Large intestine (tissue), 3 donors: ENCODE results near the gene CSRP1. TPM values are rescaled to one million over a fixed set of nuclear protein-coding genes. Genes with fewer than 3 reads are reported as not detected.

Experiments used
- DNase-seq, 2 donors: peaks; one replicate each; pipeline versions ENCODE4 v3.0.0 to v3.0.0-alpha.2; 2013
- H3K27ac ChIP-seq: one replicate; pipeline ENCODE4 v1.5.1; 2013; ENCODE audit warnings: low read length
- H3K27me3 ChIP-seq: 2 replicates; pipeline ENCODE4 v1.6.1; 2013; ENCODE audit warnings: low read length; ENCODE audit not compliant: control insufficient read depth, insufficient read depth
- H3K36me3 ChIP-seq: 2 replicates; pipeline ENCODE4 v1.6.1; 2013; ENCODE audit warnings: low read length; ENCODE audit not compliant: control insufficient read depth, insufficient read depth
- H3K4me1 ChIP-seq: one replicate; pipeline ENCODE4 v1.6.1; 2013; ENCODE audit warnings: low read length; ENCODE audit not compliant: control insufficient read depth, insufficient read depth
- H3K4me3 ChIP-seq: one replicate; pipeline ENCODE4 v1.5.1; 2013; ENCODE audit warnings: low read length
- H3K9me3 ChIP-seq: one replicate; pipeline ENCODE4 v1.6.1; 2013; ENCODE audit warnings: mild to moderate bottlenecking, low read depth, low read length, moderate library complexity; ENCODE audit not compliant: control insufficient read depth
- WGBS: methylation state at CpG from one replicate; pipeline ENCODE4 v1.1.5; 2013; ENCODE audit warnings: low lambda C conversion rate; ENCODE audit not compliant: insufficient coverage; 5-methylcytosine and 5-hydroxymethylcytosine counted together
- polyA plus RNA-seq: library from polyadenylated mRNA; unstranded; fragments of 120-200 nt; gene quantifications from one replicate; pipeline ENCODE4 v1.2.1, GENCODE V29; 2013

The CSRP1 gene
- polyA plus RNA-seq, 1 donor, result 187 TPM

- no peak overlapping the region for H3K27ac ChIP-seq
- H3K9me3 ChIP-seq, result no peaks in the 10 kb centered on the region
- H3K4me1 ChIP-seq, result peaks cover 6% of the 10 kb centered on the region
- H3K4me3 ChIP-seq, result no peak overlapping the region
- WGBS, result no CpG with 5 or more reads among the region's 6 CpGs
- H3K36me3 ChIP-seq, result no peaks in the 10 kb centered on the region
- no peaks in the 10 kb centered on the region for H3K27me3 ChIP-seq
- no peak for DNase-seq
Measured at GRCh38 chr1:201455098-201455497, 51.8 kb downstream of the CSRP1 start.

GRCh38 chr1:201454608-201455007, 52.3 kb downstream of the CSRP1 start:
- Histone ChIP-seq H3K4me1 (peaks cover 6% of the 10 kb centered on the region), H3K9me3 (no peaks in the 10 kb centered on the region), H3K36me3 (no peaks in the 10 kb centered on the region), H3K4me3 (no peak overlapping the region), H3K27me3 (no peaks in the 10 kb centered on the region), H3K27ac (no peak overlapping the region)
- WGBS, result 33% methylated on average over 1 of the region's 4 CpGs
- no peak for DNase-seq

- no peaks in the 10 kb centered on the region for H3K9me3 ChIP-seq
Measured at GRCh38 chr1:201452866-201453265, 54.1 kb downstream of the CSRP1 start.

GRCh38 chr1:201450721-201451291, 56.1 kb downstream of the CSRP1 start:
- no peaks in the 10 kb centered on the region for H3K27me3 ChIP-seq
- H3K9me3 ChIP-seq, result no peaks in the 10 kb centered on the region
- DNase-seq, result peak; percentile 33 to 50
- WGBS, result no CpG with 5 or more reads among the region's 12 CpGs
- H3K27ac ChIP-seq, result no peak overlapping the region
- H3K4me3 ChIP-seq, result no peak overlapping the region
- H3K36me3 ChIP-seq, result no peaks in the 10 kb centered on the region
- peaks cover 6% of the 10 kb centered on the region for H3K4me1 ChIP-seq

More at GRCh38 chr1:201452866-201453265, 54.1 kb downstream of the CSRP1 start:
- H3K4me3 ChIP-seq, result no peak overlapping the region
- H3K4me1 ChIP-seq, result peaks cover 6% of the 10 kb centered on the region
- H3K27me3 ChIP-seq, result no peaks in the 10 kb centered on the region
- no CpG with 5 or more reads among the region's 4 CpGs for WGBS
- no peaks in the 10 kb centered on the region for H3K36me3 ChIP-seq
- DNase-seq, result no peak
- no peak overlapping the region for H3K27ac ChIP-seq

GRCh38 chr1:201448990-201449389, 57.9 kb downstream of the CSRP1 start:
- no peak for DNase-seq
- no CpG with 5 or more reads among the region's 5 CpGs for WGBS
- H3K4me3 ChIP-seq, result no peak overlapping the region
- no peaks in the 10 kb centered on the region for H3K9me3 ChIP-seq
- H3K36me3 ChIP-seq, result no peaks in the 10 kb centered on the region
- no peak overlapping the region for H3K27ac ChIP-seq
- H3K4me1 ChIP-seq, result peaks cover 6% of the 10 kb centered on the region
- no peaks in the 10 kb centered on the region for H3K27me3 ChIP-seq

DNA sequence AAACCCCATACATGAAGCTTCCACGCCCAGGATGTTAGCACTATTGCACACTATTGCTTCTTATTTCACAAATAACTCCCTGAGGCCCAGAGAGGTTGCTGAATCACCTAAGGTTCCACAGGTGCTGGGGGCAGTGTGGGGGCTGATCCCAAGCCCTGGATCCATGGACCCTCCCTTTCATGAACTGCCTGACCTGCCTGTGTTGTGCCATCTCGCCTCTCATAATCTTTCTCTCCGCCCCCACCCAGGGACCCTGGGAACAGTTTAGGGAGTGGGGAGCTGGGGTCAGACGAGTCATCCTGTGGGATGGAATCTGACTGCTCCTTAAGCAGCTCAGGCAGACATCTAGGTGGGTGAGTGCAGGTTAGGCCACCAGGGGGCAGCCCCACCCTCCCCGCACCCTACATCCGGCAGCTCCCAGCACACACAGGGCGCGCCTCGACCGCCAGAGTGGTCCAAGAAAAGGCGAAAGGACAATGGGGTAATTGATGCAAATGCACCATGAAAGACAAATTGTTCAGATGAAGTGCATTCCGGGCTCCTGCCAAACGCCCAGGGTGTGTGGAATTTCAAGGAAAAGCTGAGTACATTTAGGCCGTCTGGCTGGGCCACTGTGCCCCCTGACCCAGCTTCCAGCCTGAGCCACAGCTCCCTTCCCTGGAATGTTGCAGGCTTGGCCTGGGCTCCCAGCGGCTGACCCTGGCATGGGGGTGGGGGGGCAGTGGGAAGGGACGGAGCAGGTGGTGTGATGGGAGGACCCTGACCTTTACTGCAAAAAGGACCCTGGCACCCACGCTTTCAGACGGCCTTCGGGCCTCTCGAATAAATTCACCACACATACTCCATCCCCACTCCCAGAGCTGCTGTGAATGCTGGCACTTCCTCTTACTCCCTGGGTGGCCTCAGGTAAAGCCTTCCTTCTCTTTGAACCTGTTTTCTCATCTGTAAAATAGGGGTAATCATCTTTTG, 58.7 kb downstream of the CSRP1 start:
- no peaks in the 10 kb centered on the region for H3K36me3 ChIP-seq
- H3K4me1 ChIP-seq, result peaks cover 6% of the 10 kb centered on the region
- H3K4me3 ChIP-seq, result no peak overlapping the region
- DNase-seq, result peak; percentile 64 to 66
- H3K27me3 ChIP-seq, result peaks cover 2% of the 10 kb centered on the region
- no peak overlapping the region for H3K27ac ChIP-seq
- H3K9me3 ChIP-seq, result no peaks in the 10 kb centered on the region
- no CpG with 5 or more reads among the region's 20 CpGs for WGBS

DNA sequence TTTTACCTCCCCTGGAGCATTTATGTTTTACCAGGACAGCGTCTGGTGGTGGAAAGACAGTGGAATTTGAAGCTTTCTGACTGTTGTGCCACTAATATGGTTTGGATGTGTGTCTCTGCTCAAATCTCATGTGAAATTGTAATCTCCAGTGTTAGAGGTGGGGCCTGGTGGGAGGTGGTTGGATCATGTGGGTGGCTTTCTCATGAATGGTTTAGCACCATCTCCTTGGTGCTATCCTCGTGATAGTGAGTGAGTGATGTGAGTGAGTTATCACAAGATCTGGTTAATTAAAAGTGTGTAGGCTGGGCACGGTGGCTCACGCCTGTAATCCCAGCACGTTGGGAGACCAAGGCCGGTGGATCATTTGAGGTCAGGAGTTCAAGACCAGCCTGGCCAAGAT, 61.6 kb downstream of the CSRP1 start:
- Histone ChIP-seq H3K27ac (no peak overlapping the region), H3K27me3 (peaks cover 2% of the 10 kb centered on the region), H3K4me1 (no peaks in the 10 kb centered on the region), H3K4me3 (no peak overlapping the region), H3K9me3 (no peaks in the 10 kb centered on the region), H3K36me3 (no peaks in the 10 kb centered on the region)
- WGBS, result no CpG with 5 or more reads among the region's 6 CpGs
- DNase-seq, result no peak

DNA sequence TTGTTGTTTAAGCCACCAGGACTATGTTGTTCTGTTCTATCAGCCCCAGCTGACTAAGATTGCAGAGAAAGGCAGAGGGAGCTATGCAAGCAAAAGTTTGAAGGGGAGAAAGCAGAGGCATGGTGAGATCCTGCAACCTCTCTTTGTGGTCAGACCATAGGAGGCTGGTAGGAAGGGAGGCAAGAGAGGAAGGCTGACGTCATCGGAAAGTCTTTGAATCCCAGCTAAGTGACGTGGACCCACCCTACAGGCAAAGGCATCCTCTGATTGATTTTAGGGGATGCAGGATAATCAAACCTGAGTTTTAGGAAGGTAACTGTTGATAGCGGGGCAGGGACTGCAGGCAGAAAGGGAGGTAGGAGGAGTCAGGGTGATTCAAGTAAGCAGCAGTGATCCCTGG, 62.1 kb downstream of the CSRP1 start:
- Histone ChIP-seq H3K27ac (no peak overlapping the region), H3K4me1 (no peaks in the 10 kb centered on the region), H3K9me3 (no peaks in the 10 kb centered on the region), H3K36me3 (no peaks in the 10 kb centered on the region), H3K27me3 (peaks cover 2% of the 10 kb centered on the region), H3K4me3 (no peak overlapping the region)
- 50% methylated on average over 1 of the region's 4 CpGs for WGBS
- DNase-seq, result no peak

DNA sequence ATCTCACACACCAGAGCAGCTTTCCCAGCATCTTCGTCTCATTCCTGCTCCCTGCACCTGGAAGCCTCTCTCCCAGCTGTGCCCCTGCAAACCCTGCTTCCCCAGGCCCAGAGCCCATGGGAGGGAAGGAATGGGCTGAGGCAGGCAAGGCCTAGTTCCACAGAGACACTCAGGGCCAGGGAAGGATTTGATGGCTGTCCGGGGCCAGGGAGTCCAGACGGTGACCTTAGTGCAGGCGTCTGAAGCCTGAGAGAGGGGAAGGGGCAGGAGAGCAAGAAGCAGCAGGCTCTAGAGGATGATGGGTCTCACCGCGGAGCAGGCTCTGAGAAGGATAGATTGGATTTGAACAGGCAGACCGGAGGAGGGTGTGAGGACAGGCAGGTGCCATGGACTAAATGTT, 63.2 kb downstream of the CSRP1 start:
- DNase-seq, result no peak
- Histone ChIP-seq H3K9me3 (no peaks in the 10 kb centered on the region), H3K4me3 (no peak overlapping the region), H3K27ac (no peak overlapping the region), H3K4me1 (no peaks in the 10 kb centered on the region), H3K27me3 (peaks cover 2% of the 10 kb centered on the region), H3K36me3 (no peaks in the 10 kb centered on the region)
- no CpG with 5 or more reads among the region's 7 CpGs for WGBS

DNA sequence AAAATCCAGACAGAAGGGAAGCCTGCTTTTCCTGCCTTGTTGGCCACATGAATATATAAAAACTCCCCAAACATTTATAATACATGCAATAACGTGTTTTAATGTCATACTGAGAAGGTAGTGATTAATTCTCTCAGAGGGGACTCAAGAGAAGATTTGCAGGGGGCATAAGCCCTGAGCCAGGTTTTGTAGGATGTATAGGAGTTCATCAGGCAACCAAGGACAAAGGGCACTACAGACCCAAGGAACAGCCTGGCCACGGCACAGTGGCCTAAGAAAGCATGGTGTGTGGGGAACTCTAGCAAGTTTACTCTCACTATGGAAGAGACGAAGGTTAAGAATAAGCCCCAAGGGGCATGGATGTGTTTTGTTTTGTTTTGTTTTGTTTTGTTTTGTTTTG, 70.0 kb downstream of the CSRP1 start:
- Histone ChIP-seq H3K4me1 (peaks cover 4% of the 10 kb centered on the region), H3K27ac (no peak overlapping the region), H3K4me3 (no peak overlapping the region), H3K9me3 (no peaks in the 10 kb centered on the region), H3K27me3 (no peaks in the 10 kb centered on the region), H3K36me3 (no peaks in the 10 kb centered on the region)
- no peak for DNase-seq
- WGBS, result no CpG with 5 or more reads among the region's 3 CpGs
